Activated CD8-positive, alpha-beta memory T cell treated with anti-CD3 and anti-CD28 coated beads, Interleukin-2, amount 50 U/mL, for 24 hours (primary cell): ENCODE results near the gene ABCA7.

ENCODE experiments used
- DNase-seq: peaks from one replicate; pipeline ENCODE4 v3.0.0-alpha.2; 2020; ENCODE audit errors: extremely low read depth

ABCA7 gene

GRCh38 chr19:1038978-1039645, 795 bp upstream of the ABCA7 start:
- DNase-seq, result no peak

GRCh38 chr19:1040476-1041271, 767 bp downstream of the ABCA7 start:
- peak; percentile 78 for DNase-seq

GRCh38 chr19:1041272-1041834, 1.4 kb downstream of the ABCA7 start:
- no peak for DNase-seq

GRCh38 chr19:1041835-1042685, 2.2 kb downstream of the ABCA7 start:
- no peak for DNase-seq

- DNase-seq, result no peak
These were observed 3.0 kb downstream of the ABCA7 start for GRCh38 chr19:1042689-1043511.

- no peak for DNase-seq
These were observed 5.3 kb downstream of the ABCA7 start for GRCh38 chr19:1045247-1045603.

GRCh38 chr19:1046117-1046626, 6.3 kb downstream of the ABCA7 start:
- DNase-seq, result no peak

- no peak for DNase-seq
These were observed 7.2 kb downstream of the ABCA7 start for GRCh38 chr19:1046836-1047695.

- DNase-seq, result no peak
These were observed 7.8 kb downstream of the ABCA7 start for GRCh38 chr19:1047696-1048147.

- DNase-seq, result no peak
These were observed 9.2 kb downstream of the ABCA7 start for GRCh38 chr19:1049106-1049505.

GRCh38 chr19:1049800-1050199, 9.9 kb downstream of the ABCA7 start:
- DNase-seq, result no peak

GRCh38 chr19:1050989-1051788, 11.3 kb downstream of the ABCA7 start:
- DNase-seq, result no peak

GRCh38 chr19:1051791-1052190, 11.9 kb downstream of the ABCA7 start:
- no peak for DNase-seq

- DNase-seq, result no peak
These were observed 12.6 kb downstream of the ABCA7 start for GRCh38 chr19:1052349-1052975.

- no peak for DNase-seq
These were observed 13.5 kb downstream of the ABCA7 start for GRCh38 chr19:1053176-1054101.

- DNase-seq, result no peak
These were observed 14.5 kb downstream of the ABCA7 start for GRCh38 chr19:1054102-1055027.
